ENCODE results near the gene RESP18.

The RESP18 gene

GRCh38 chr2:219297766-219298456 lies 34.6 kb downstream of the RESP18 start:
- TF ChIP-seq Cebpa-rat (IDR thresholded peaks at IDR 0.05) = no peak
- no peak overlapping the region for H3K9ac ChIP-seq
- no peak overlapping the region for H3K27ac ChIP-seq
- no peaks in the 10 kb centered on the region for H3K9me3 ChIP-seq (replicated peaks in 1 of 11)
- peaks cover 0 to 24% (median 0%) of the 10 kb centered on the region in 11 experiments; a peak in 9 of 22 replicates for H4K20me1 ChIP-seq
- H3K4me2 ChIP-seq = no peak overlapping the region
- no peaks in the 10 kb centered on the region for H3K36me3 ChIP-seq
- H3K27me3 ChIP-seq = peaks cover 38 to 42% (median 42%) of the 10 kb centered on the region in 11 experiments
- no peak overlapping the region for H3K4me3 ChIP-seq
- H3K4me1 ChIP-seq = peaks cover 8 to 20% (median 16%) of the 10 kb centered on the region in 10 experiments; a peak in 18 of 20 replicates

GRCh38 chr2:219296631-219297391 lies 35.7 kb downstream of the RESP18 start:
- Histone ChIP-seq H3K4me1 (peaks cover 8 to 20% (median 16%) of the 10 kb centered on the region in 10 experiments; a peak in 18 of 20 replicates), H3K27me3 (peaks cover 27 to 31% (median 31%) of the 10 kb centered on the region in 11 experiments), H3K9ac (no peak overlapping the region), H3K4me2 (no peak overlapping the region), H4K20me1 (peaks cover 0 to 16% (median 0%) of the 10 kb centered on the region in 11 experiments; a peak in 7 of 22 replicates), H3K27ac (no peak overlapping the region), H3K9me3 (replicated peaks in 1 of 11) (no peaks in the 10 kb centered on the region), H3K36me3 (no peaks in the 10 kb centered on the region), H3K4me3 (no peak overlapping the region)
- TF ChIP-seq Cebpa-rat (IDR thresholded peaks at IDR 0.05) = no peak

DNA sequence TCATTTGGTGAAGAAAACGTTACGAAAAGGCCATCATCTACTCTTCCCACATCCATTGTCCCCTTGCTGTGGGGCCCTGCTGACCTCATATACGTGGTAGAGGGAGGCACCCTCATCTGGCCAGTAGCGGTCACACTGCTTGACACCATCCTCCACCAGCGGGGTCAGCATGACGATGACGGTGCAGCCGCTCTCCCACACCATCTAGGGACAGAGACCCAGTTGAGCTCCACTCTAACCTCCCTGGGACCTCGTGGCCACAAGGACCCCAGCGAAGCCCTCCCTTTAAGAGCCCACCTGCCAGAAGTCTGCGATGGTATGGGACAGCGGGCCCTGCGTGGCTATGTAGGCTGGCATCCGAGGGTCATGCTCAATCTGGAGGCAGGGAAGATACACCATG lies 36.4 kb downstream of the RESP18 start:
- Histone ChIP-seq H3K4me1 (peaks cover 8 to 20% (median 16%) of the 10 kb centered on the region in 10 experiments; a peak in 18 of 20 replicates), H3K27me3 (peaks cover 21 to 25% (median 24%) of the 10 kb centered on the region in 11 experiments), H3K4me2 (no peak overlapping the region), H4K20me1 (peaks cover 0 to 15% (median 0%) of the 10 kb centered on the region in 11 experiments; a peak in 7 of 22 replicates), H3K9me3 (replicated peaks in 1 of 11) (no peaks in the 10 kb centered on the region), H3K4me3 (no peak overlapping the region), H3K9ac (no peak overlapping the region), H3K27ac (no peak overlapping the region), H3K36me3 (no peaks in the 10 kb centered on the region)
- no peak for TF ChIP-seq Cebpa-rat (IDR thresholded peaks at IDR 0.05)

- TF ChIP-seq Cebpa-rat (IDR thresholded peaks at IDR 0.05) = no peak
- Histone ChIP-seq H4K20me1 (peaks cover 0 to 8% (median 0%) of the 10 kb centered on the region in 11 experiments; a peak in 6 of 22 replicates), H3K4me2 (peak overlapping the region; percentile 78 to 96 (median 88)), H3K9me3 (replicated peaks in 1 of 11) (no peaks in the 10 kb centered on the region), H3K36me3 (no peaks in the 10 kb centered on the region), H3K4me3 (peak overlapping the region; percentile 57 to 76 (median 61)), H3K27ac (peak overlapping the region; percentile 55 to 80 (median 70)), H3K27me3 (peaks cover 6 to 10% (median 9%) of the 10 kb centered on the region in 11 experiments), H3K9ac (peak overlapping the region; percentile 66 to 87 (median 80)), H3K4me1 (peaks cover 8 to 26% (median 16%) of the 10 kb centered on the region in 10 experiments; a peak in 18 of 20 replicates)
Measured at GRCh38 chr2:219294356-219295351, 37.9 kb downstream of the RESP18 start.

- H3K4me2 ChIP-seq = peak overlapping the region; percentile 78 to 96 (median 88)
- H3K9me3 ChIP-seq (replicated peaks in 1 of 11) = no peaks in the 10 kb centered on the region
- peaks cover 0 to 1% (median under 1%) of the 10 kb centered on the region in 11 experiments; a peak in 12 of 22 replicates for H3K27me3 ChIP-seq
- peak overlapping the region in 1 of 11 experiments; percentile 69; a peak in 1 of 22 replicates for H3K27ac ChIP-seq
- no peak for TF ChIP-seq Cebpa-rat (IDR thresholded peaks at IDR 0.05)
- H3K9ac ChIP-seq = peak overlapping the region in 9 of 11 experiments; percentile 66 to 87 (median 81); a peak in 10 of 22 replicates
- peak overlapping the region in 6 of 10 experiments; percentile 58 to 76 (median 60); a peak in 7 of 20 replicates for H3K4me3 ChIP-seq
- H3K36me3 ChIP-seq = no peaks in the 10 kb centered on the region
- peaks cover 8 to 26% (median 15%) of the 10 kb centered on the region in 10 experiments; a peak in 18 of 20 replicates for H3K4me1 ChIP-seq
- H4K20me1 ChIP-seq = no peaks in the 10 kb centered on the region; a peak in 1 of 22 replicates
Measured at GRCh38 chr2:219293736-219294231, 38.8 kb downstream of the RESP18 start.

DNA sequence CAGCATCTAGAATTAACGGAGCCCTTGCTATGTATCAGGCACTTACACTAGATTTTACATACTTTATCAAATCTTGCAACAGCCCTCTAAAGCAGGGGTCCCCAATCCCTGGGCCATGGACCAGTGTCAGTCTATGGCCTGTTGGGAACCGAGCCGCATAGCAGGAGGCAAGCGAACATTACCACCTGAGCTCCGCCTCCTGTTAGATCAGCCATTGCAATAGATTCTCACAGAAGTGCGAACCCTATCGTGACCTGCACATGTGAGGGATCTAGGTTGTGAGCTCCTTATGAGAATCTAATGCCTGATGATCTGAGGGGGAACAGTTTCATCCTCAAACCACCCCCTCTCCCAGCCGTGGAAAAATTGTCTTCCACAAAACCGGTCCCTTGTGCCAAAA lies 39.9 kb downstream of the RESP18 start:
- TF ChIP-seq Cebpa-rat (IDR thresholded peaks at IDR 0.05) = no peak

DNA sequence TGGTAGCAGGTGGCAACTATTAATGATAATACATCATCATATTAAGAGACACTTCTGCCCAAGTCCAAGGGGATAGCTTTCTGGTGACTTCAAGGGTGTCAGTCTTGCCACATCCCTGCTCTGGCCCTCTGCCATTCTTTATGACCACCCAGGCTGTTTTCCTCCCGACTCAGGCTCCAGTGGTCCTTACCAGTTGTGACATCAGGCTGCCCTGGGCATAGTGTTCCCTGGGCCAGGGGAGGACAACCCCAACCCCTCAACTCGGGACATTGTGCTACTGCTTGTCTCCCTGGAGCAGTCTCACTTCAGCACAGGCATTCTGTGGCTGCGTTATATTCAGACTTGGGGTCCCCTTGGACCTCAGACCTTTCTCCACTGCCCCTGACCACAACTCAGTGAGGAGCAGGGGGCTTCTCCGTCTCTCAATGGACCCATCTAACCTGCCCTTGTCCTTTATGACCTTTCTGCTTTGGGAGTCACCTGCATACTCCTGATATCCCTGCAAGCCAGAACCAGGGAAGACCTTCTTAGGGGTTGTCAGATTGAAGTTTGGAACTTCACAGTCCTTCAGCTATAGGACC lies 40.5 kb downstream of the RESP18 start:
- peaks cover 8 to 32% (median 15%) of the 10 kb centered on the region in 10 experiments; a peak in 18 of 20 replicates for H3K4me1 ChIP-seq
- no peak overlapping the region for H3K27ac ChIP-seq
- H3K4me3 ChIP-seq = no peak overlapping the region
- no peak overlapping the region for H3K9ac ChIP-seq
- no peaks in the 10 kb centered on the region for H3K36me3 ChIP-seq
- H3K27me3 ChIP-seq = no peaks in the 10 kb centered on the region; a peak in 2 of 22 replicates
- H3K9me3 ChIP-seq (replicated peaks in 1 of 11) = no peaks in the 10 kb centered on the region
- H4K20me1 ChIP-seq = no peaks in the 10 kb centered on the region; a peak in 1 of 22 replicates
- H3K4me2 ChIP-seq = no peak overlapping the region
- no peak for TF ChIP-seq Cebpa-rat (IDR thresholded peaks at IDR 0.05)

More for the DNA sequence above, 39.9 kb downstream of the RESP18 start:
- Histone ChIP-seq H3K9ac (no peak overlapping the region), H3K4me2 (no peak overlapping the region), H3K36me3 (no peaks in the 10 kb centered on the region), H4K20me1 (no peaks in the 10 kb centered on the region; a peak in 1 of 22 replicates), H3K27me3 (no peaks in the 10 kb centered on the region; a peak in 2 of 22 replicates), H3K4me3 (no peak overlapping the region), H3K9me3 (replicated peaks in 1 of 11) (no peaks in the 10 kb centered on the region), H3K4me1 (peaks cover 8 to 30% (median 14%) of the 10 kb centered on the region in 10 experiments; a peak in 18 of 20 replicates), H3K27ac (no peak overlapping the region)
